Activated CD4-positive, alpha-beta T cell treated with anti-CD3 and anti-CD28 coated beads, Interleukin-10, Interleukin-2, amounts not matched to agents 100 ng/mL and 50 ng/mL, durations not matched to agents 16 hours and 8 hours (primary cell): ENCODE data around the gene CDHR2.

Experiments
- DNase-seq: peaks from one replicate; pipeline ENCODE4 v3.0.0-alpha.2; 2020

CDHR2 gene

DNA sequence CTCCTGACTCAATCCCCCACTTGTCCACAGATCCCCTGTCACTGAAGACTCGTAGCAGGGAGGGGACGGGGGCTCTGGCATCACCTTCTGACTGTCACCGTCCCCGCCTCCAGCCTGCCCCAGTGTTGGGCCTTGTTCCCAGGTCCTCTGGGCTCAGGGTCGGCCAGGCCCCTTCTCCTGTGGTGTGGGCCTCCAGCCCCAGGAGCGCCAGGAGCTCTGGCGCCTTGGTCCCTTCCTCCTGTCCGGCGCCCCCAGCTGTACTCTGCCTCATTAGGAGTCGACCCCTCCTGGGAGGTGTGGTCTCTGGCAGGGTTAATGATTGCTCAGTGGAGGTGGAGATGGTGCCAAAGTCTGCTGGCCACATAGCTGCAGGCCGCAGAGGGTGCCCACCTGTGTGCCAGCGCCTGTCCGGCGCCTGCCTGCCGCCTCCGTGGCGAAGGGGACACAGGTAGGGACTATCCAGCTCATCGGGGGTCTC lies at the start of gene CDHR2:
CDHR2 (plus strand) TSS at position 376 of the 478 bp plus-strand sequence. CDS start 16,011 bp downstream, outside the sequence.
- DNase-seq = no peak

- DNase-seq = no peak
Observed at GRCh38 chr5:176500511-176500910, 48.6 kb upstream of the CDHR2 start.

DNA sequence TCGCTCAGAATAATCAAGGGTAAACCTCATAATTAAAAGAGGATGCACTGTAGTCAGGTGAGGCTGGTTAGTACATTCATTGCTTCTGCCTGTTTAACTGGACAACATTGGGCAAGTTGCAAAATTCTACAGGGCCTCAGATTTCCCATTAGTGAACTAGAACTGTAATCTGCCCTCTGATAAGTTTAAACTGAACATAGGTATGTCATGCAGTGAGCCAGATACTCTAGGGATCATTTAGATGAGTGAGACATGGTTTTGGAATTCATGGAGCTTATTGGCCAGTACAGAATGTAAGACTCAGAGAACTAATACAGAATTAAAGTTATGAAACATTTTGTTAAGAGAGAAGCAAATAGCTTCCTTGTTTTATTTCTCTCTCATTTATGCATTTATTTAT lies 47.8 kb upstream of the CDHR2 start:
- no peak for DNase-seq

GRCh38 chr5:176503496-176503895 lies 45.6 kb upstream of the CDHR2 start:
- no peak for DNase-seq

GRCh38 chr5:176507911-176508310 lies 41.2 kb upstream of the CDHR2 start:
- no peak for DNase-seq

GRCh38 chr5:176508603-176509002 lies 40.5 kb upstream of the CDHR2 start:
- no peak for DNase-seq

DNA sequence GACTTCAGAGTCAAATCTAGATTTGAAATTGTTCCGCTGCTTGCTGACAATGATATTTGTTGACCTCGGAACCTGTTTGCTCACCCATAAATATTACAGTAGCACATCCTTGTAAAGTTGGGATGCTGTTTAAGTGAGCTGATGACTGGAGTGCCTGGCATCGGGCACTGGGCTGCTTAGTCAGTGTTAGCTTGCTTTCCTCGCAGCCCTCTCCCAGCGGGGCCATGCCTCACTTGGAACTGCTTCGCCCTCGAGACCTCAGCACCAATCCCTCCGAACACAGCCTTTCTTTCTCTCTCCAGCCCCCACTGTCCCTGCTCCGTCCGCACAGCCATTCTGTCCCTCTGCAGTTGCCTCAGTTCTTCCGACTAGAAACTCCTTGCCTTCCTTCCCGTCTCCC lies 35.4 kb upstream of the CDHR2 start:
- no peak for DNase-seq

DNA sequence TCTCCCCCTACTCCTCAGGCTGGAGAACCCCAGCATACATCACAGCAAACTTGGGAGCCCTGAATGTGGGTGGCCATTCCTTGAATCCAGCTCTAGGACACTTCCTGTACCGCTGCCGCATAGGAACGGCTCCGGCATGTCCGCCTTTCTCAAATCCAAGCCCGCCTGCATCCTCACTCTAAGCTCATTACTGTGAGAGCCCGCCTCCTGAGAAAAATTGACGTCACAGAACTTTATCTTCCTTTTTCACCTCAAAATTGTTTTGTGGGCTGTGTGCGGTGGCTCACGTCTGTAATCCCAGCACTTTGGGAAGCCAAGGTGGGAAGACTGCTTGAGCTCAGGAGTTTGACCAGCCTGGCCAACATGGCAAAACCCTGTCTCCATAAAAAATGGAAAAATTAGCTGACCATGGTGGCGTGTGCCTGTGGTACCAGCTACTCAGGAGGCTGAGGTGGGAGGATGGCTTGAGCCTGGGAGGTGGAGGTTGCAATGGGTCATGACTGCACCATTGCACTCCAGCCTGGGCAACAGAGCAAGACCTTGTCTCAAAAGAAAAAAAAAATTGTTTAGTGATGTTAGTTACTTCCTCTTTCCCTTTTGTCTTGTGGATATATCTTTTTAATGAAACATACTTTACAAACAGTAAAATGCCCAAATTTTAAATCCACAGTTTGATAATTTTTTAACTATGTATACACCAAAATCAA lies 34.7 kb upstream of the CDHR2 start:
- no peak for DNase-seq

DNA sequence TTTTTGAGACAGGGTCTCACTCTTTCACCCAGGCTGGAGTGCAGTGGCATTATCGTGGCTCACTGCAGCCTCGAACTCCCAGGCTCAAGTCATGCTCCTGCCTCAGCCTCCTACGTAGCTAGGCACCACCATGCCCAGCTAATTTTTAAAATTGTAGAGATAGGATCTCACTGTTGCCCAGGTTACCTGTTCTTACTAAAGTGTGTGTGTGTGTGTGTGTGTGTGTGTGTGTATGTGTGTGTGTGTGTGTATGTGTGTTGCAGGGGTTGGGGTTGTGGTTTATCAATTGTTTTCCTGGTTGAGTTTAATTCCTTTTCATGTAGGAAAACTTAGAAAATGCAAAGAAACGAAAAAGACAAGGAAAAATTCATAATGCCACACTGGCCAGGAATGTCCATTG lies 33.7 kb upstream of the CDHR2 start:
- no peak for DNase-seq

- DNase-seq = no peak
Observed at GRCh38 chr5:176517053-176517661, 32.0 kb upstream of the CDHR2 start.

GRCh38 chr5:176519810-176520720 lies 29.1 kb upstream of the CDHR2 start:
- no peak for DNase-seq

- no peak for DNase-seq
Observed at GRCh38 chr5:176521286-176521685, 27.9 kb upstream of the CDHR2 start.

GRCh38 chr5:176521699-176522263 lies 27.4 kb upstream of the CDHR2 start:
- no peak for DNase-seq

GRCh38 chr5:176524138-176524537 lies 25.0 kb upstream of the CDHR2 start:
- DNase-seq = no peak

DNA sequence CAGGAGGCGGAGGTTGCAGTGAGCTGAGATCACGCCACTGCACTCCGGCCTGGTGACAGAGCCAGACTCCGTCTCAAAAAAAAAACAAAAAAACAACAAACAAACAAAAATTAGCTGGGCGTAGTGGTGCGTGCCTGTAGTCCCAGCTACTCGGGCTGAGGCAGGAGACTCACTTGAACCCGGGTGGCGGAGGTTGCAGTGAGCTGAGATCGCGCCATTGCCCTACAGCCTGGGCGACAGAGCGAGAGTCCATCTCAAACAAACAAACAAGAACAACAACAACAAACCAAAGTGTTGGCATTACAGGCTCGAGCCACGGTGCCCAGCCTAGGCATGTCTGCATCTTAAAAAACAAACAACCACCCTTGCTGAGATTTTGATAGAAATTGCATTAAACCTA lies 24.2 kb upstream of the CDHR2 start:
- DNase-seq = no peak

GRCh38 chr5:176525677-176526076 lies 23.5 kb upstream of the CDHR2 start:
- DNase-seq = no peak

- DNase-seq = no peak
Observed at GRCh38 chr5:176526462-176526861, 22.7 kb upstream of the CDHR2 start.

- DNase-seq = no peak
Observed at GRCh38 chr5:176527246-176528222, 21.6 kb upstream of the CDHR2 start.

- no peak for DNase-seq
Observed at GRCh38 chr5:176528301-176528700, 20.8 kb upstream of the CDHR2 start.

- no peak for DNase-seq
Observed at GRCh38 chr5:176528761-176529115, 20.4 kb upstream of the CDHR2 start.

DNA sequence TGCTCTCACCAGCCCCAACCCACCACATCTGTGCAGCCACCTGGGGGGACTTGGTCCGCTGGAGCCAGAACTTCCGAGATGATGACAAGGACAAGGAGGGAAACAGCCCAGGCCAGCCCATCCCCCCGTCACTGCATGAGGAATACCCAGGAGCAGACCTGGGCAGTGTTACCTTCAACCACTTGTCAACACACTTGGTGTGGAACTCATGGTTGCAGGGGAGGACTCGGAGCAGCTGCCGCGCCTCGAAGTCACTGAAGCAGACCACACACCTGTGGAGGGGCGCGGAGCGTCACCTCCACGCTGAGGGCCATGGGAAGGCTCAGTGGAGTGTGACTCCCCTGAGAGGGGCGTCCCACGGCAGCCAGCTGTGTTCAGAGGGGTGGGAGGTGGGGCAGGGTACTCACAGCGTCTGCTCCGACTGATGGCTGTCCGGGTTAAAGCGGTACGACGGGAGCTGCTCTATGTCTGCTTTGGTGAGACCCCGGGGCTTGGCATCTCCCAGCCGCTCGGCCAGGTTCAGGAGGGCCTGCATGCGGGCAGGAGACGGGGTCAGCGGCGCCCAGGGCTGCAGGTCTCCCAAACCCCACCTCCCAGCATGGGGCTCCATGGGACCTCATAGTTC lies 19.9 kb upstream of the CDHR2 start:
- DNase-seq = no peak

GRCh38 chr5:176529741-176530141 lies 19.4 kb upstream of the CDHR2 start:
- peak; percentile 74 for DNase-seq
